ENCODE data around the gene CNOT4.

DNA sequence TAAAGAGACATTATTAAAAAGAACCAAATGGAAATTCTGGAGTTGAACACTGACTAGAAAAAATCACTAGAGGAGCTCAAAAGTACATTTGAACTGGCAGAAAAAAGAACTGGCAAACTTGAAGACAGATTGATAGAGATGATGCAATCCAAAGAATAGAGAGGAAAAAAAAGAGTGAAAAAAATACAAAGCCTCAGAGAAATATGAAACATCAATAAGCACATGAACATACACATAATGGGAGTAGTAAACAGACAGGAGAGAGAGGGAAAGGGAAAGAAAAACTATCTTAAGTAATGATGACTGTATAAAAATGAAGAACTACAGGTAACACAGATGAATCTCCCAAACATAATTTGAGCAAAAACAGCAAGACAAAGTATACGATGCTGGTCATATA lies 61.1 kb downstream of the CNOT4 start:
- TF ChIP-seq, protein P1, sequence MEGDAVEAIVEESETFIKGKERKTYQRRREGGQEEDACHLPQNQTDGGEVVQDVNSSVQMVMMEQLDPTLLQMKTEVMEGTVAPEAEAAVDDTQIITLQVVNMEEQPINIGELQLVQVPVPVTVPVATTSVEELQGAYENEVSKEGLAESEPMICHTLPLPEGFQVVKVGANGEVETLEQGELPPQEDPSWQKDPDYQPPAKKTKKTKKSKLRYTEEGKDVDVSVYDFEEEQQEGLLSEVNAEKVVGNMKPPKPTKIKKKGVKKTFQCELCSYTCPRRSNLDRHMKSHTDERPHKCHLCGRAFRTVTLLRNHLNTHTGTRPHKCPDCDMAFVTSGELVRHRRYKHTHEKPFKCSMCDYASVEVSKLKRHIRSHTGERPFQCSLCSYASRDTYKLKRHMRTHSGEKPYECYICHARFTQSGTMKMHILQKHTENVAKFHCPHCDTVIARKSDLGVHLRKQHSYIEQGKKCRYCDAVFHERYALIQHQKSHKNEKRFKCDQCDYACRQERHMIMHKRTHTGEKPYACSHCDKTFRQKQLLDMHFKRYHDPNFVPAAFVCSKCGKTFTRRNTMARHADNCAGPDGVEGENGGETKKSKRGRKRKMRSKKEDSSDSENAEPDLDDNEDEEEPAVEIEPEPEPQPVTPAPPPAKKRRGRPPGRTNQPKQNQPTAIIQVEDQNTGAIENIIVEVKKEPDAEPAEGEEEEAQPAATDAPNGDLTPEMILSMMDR (IDR thresholded peaks at IDR 0.05; ENCODE audit: low read depth, low read length): no peak
- TF ChIP-seq POLR2A (IDR thresholded peaks at IDR 0.05; ENCODE audit: extremely low read depth, insufficient read length) (no peak), MYC (IDR thresholded peaks at IDR 0.05; ENCODE audit: low read depth, low read length) (no peak)
- TF ChIP-seq, protein P2, sequence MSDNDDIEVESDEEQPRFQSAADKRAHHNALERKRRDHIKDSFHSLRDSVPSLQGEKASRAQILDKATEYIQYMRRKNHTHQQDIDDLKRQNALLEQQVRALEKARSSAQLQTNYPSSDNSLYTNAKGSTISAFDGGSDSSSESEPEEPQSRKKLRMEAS (IDR thresholded peaks at IDR 0.05; ENCODE audit: low read depth, low read length): no peak
